ENCODE results near the gene MAP1LC3C. TPM values are rescaled to one million over a fixed set of nuclear protein-coding genes. Genes with fewer than 3 reads are reported as not detected.

The MAP1LC3C gene
- total and polyA plus RNA-seq, 9 of the 15 experiments (the other 6 are each of a cell fraction or from before 2014, with no cell fraction given): not detected

- TF ChIP-seq ZBTB40 (IDR thresholded peaks at IDR 0.05) (0 out of 2 replicates have a peak, but pooled peaks have one; percentile 37), ZBTB40 (CRISPR knock-in tag; IDR thresholded peaks at IDR 0.05) (no peak), HES1 (IDR thresholded peaks at IDR 0.05; ENCODE audit: low read depth) (no peak), KLF6 (CRISPR knock-in tag; IDR thresholded peaks at IDR 0.05; ENCODE audit: borderline replicate concordance) (peak; percentile 97), SMAD2 (IDR thresholded peaks at IDR 0.05; ENCODE audit: low read depth, low read length) (no peak), CBX5 (IDR thresholded peaks at IDR 0.05; ENCODE audit: borderline replicate concordance, low read depth) (peak; percentile 61; the same call in 1 of the 2 replicates), ZNF583 (CRISPR knock-in tag; IDR thresholded peaks at IDR 0.05) (no peak), ZC3H8 (IDR thresholded peaks at IDR 0.05) (no peak), E2F3 (CRISPR knock-in tag; IDR thresholded peaks at IDR 0.05) (no peak), XRCC5 (IDR thresholded peaks at IDR 0.05; ENCODE audit: low read depth, low read length) (peak; percentile 88; the same call in 1 of the 2 replicates), ESRRB (CRISPR knock-in tag; IDR thresholded peaks at IDR 0.05; ENCODE audit: borderline replicate concordance) (no peak), CEBPB (tag; IDR thresholded peaks at IDR 0.05) (no peak), ZNF639 (CRISPR knock-in tag; conservative IDR thresholded peaks at IDR 0.05 in 1 of 2, IDR thresholded peaks at IDR 0.05 in 1 of 2) (no peak), ZNF124 (CRISPR knock-in tag; IDR thresholded peaks at IDR 0.05) (no peak), ZNF507 (tag; conservative IDR thresholded peaks at IDR 0.05) (no peak), PREB (CRISPR knock-in tag; IDR thresholded peaks at IDR 0.05) (no peak)
Observed at GRCh38 chr1:241998412-241998921, 431 bp downstream of the MAP1LC3C start (continued).
